Lung (tissue), 12 donors: ENCODE results near the gene ADAMTS14. TPM values are rescaled to one million over a fixed set of nuclear protein-coding genes. Genes with fewer than 3 reads are reported as not detected.
"Not testable (repeated sequence)": the region's sequence is repeated elsewhere in the genome, so short reads cannot be mapped to it uniquely, and the experiment has no call there.

Experiments
- ATAC-seq: fragments of 200-7000 bp; cut with Tn5 transposase; one replicate; pipeline ENCODE4 v1.9.1; 2020; ENCODE audit warnings: moderate number of reproducible peaks; ENCODE audit not compliant: insufficient read depth, low FRiP score
- DNase-seq, 3 donors: peaks; one replicate each; pipeline ENCODE4 v3.0.0-alpha.2; 2013 to 2017
- H3K27ac ChIP-seq, 2 donors: one replicate each; pipeline ENCODE4 v1.5.1; 2013; ENCODE audit warnings: mild to moderate bottlenecking in 2 of 2, moderate library complexity in 2 of 2, control low read depth in 1 of 2, inconsistent platforms in 1 of 2, low read depth in 1 of 2, low read length in 1 of 2
- H3K27me3 ChIP-seq, 3 donors: one replicate each; pipeline ENCODE4 v1.5.1; 2013; ENCODE audit warnings: low read length in 2 of 3; ENCODE audit not compliant: control insufficient read depth in 3 of 3, insufficient read depth in 3 of 3
- H3K36me3 ChIP-seq, 4 donors: one replicate each; pipeline ENCODE4 v1.5.1; 2013; ENCODE audit warnings: low read length in 4 of 4, mild to moderate bottlenecking in 1 of 4, moderate library complexity in 1 of 4; ENCODE audit not compliant: control insufficient read depth in 4 of 4, insufficient read depth in 4 of 4
- H3K4me1 ChIP-seq, 5 donors: one replicate each; pipeline ENCODE4 v1.5.1; 2013; ENCODE audit warnings: low read length in 5 of 5, mild to moderate bottlenecking in 2 of 5, moderate library complexity in 1 of 5; ENCODE audit not compliant: control insufficient read depth in 5 of 5, insufficient read depth in 5 of 5
- H3K4me3 ChIP-seq: one replicate; pipeline ENCODE4 v1.5.1; 2013; ENCODE audit warnings: mild to moderate bottlenecking, control low read depth, moderate library complexity
- H3K9ac ChIP-seq, 2 donors: one replicate each; pipeline ENCODE4 v1.5.1; 2013; ENCODE audit warnings: low read length in 2 of 2, control low read depth in 1 of 2; ENCODE audit not compliant: insufficient read depth in 1 of 2
- H3K9me3 ChIP-seq, 4 donors: one replicate each; pipeline ENCODE4 v1.5.1; 2013; ENCODE audit warnings: low read length in 3 of 4, mild to moderate bottlenecking in 1 of 4, moderate library complexity in 1 of 4; ENCODE audit not compliant: control insufficient read depth in 4 of 4, insufficient read depth in 3 of 4
- WGBS, 2 donors: extraction: QIAGEN DNeasy Blood & Tissue Kit; methylation state at CpG; one replicate each; pipeline ENCODE4 v1.1.7; 2013; 5-methylcytosine and 5-hydroxymethylcytosine counted together
- polyA plus RNA-seq, 2 donors: library from polyadenylated mRNA; stranded (reverse); fragments of 200-250 nt; gene quantifications; one replicate each; pipeline ENCODE4 v1.2.1, GENCODE V29; 2013
- total RNA-seq, 2 donors: library from RNA; depleted of rRNA in 1 of 2; stranded (reverse); fragments of >200 nt in 1 of 2; gene quantifications; one replicate each; pipeline ENCODE4 v1.2.1, GENCODE V29; 2014 to 2021
- TF ChIP-seq, protein P1 (sequence below): IDR thresholded peaks from 2 replicates; pipeline ENCODE4 v1.5.1; 2012; ENCODE audit warnings: mild to moderate bottlenecking; ENCODE audit errors: control extremely low read depth, extremely low read depth
- donor health status: control.
- donor health status: control.
- donor health status: Bipolar disorder and iron deficiency.
- donor health status: healthy.
- donor health status: DM: yes; HTN: yes; CAD: no.

ADAMTS14 gene
- total and polyA plus RNA-seq, 4 donors, result 0.47 to 3.9 (median 1.2) TPM

DNA sequence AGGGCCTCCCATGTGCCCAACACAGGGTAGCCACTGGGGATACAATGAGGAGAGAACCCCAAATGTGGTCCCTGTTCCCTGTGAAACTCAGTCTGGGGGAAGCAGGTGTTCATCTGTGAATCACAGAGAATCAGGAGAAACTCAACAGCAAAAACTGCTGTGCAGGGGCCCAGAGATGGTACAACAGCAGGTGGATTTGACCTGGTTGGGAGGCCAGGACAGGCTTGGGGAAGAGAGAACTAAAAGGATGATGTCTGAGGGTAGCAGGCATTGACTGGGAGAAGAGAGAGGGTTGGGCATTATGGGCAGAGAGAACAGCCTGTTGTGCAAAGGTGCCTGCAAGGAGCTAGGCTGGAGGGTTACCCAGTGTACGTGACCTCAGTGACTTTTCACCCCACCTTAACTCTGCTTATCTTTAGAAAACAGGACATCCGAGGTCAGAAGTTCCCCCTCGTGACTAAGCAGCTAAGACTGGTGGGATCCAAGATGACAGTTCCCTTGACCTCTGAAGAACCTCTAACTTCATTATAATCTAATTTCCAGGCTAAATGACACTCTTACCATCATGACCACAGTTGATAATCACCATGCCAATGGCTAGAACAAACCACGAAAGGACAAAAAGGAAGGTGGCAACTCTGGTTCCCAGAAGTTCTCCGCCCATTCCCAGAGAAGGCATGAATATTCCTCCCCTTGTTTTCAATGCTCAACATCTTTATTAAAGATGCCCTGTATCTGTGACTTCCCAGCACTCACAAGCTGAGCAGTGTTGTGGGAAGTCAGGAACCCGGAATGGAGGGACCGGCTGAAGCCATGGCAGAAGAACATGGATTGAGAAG lies 5.1 kb upstream of the ADAMTS14 start:
- TF ChIP-seq, protein P1, sequence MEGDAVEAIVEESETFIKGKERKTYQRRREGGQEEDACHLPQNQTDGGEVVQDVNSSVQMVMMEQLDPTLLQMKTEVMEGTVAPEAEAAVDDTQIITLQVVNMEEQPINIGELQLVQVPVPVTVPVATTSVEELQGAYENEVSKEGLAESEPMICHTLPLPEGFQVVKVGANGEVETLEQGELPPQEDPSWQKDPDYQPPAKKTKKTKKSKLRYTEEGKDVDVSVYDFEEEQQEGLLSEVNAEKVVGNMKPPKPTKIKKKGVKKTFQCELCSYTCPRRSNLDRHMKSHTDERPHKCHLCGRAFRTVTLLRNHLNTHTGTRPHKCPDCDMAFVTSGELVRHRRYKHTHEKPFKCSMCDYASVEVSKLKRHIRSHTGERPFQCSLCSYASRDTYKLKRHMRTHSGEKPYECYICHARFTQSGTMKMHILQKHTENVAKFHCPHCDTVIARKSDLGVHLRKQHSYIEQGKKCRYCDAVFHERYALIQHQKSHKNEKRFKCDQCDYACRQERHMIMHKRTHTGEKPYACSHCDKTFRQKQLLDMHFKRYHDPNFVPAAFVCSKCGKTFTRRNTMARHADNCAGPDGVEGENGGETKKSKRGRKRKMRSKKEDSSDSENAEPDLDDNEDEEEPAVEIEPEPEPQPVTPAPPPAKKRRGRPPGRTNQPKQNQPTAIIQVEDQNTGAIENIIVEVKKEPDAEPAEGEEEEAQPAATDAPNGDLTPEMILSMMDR, result no peak
- Histone ChIP-seq H3K27me3 (no peaks in the 10 kb centered on the region), H3K27ac (no peak overlapping the region), H3K36me3 (no peaks in the 10 kb centered on the region), H3K4me1 (peaks cover 0 to 34% (median 15%) of the 10 kb centered on the region in 5 donors), H3K9me3 (no peaks in the 10 kb centered on the region), H3K9ac (no peak overlapping the region), H3K4me3 (no peak overlapping the region)
- WGBS, 2 donors, result 51 to 73% methylated on average over 7 of the region's 7 CpGs
- ATAC-seq (no peak), DNase-seq (no peak)

DNA sequence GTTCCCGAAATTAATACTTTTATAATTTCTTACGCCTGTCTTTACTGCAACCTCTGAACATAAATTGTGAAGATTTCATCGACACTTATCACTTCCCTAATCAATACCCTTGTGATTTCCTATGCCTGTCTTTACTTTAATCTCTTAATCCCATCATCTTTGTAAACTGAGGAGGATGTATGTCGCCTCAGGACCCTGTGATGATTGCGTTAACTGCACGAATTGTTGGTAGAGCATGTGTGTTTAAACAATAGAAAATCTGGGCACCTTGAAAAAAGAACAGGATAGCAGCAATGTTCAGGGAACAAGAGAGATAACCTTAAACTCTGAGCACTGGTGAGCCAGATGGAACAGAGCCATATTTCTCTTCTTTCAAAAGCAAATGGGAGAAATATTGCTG lies 4.5 kb upstream of the ADAMTS14 start:
- not testable (repeated sequence) for H3K36me3 ChIP-seq, H3K27ac ChIP-seq, H3K9me3 ChIP-seq, DNase-seq, H3K4me3 ChIP-seq, ATAC-seq, H3K9ac ChIP-seq, H3K27me3 ChIP-seq
- WGBS, 2 donors, result 91 to 93% methylated on average over 6 of the region's 6 CpGs
- H3K4me1 ChIP-seq, result peaks cover 2 to 32% (median 9%) of the 10 kb centered on the region in 5 donors

DNA sequence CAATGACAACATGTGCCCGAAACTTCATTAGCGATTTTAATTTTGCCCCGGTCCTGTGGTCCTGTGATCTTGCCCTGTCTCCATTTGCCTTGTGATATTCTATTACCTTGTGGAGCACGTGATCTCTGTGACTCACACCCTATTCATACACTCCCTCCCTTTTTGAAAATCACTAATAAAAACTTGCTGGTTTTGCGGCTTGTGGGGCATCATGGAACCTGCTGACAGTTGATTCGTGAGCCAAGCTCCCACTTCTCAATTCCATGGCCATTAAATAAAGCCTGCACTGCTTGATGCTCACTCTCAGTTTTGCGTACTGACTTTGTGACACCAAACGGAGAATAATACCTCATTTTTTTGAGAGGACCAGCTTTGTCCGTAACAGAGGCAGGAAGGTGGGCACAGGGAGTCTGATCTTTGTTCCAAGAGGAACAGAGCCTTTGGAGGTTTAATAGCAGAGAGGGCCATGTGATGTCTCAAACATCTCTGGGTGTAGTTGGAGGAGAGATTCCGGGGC lies 3.8 kb upstream of the ADAMTS14 start:
- WGBS, 2 donors, result 93 to 94% methylated on average over 10 of the region's 10 CpGs
- H3K4me3 ChIP-seq, result no peak overlapping the region
- no peaks in the 10 kb centered on the region for H3K36me3 ChIP-seq
- no peak overlapping the region for H3K27ac ChIP-seq
- no peaks in the 10 kb centered on the region for H3K9me3 ChIP-seq
- no peak overlapping the region for H3K9ac ChIP-seq
- TF ChIP-seq, protein P1, result no peak
- H3K27me3 ChIP-seq, result no peaks in the 10 kb centered on the region
- ATAC-seq (no peak), DNase-seq (no peak)
- peaks cover 3 to 35% (median 7%) of the 10 kb centered on the region in 5 donors for H3K4me1 ChIP-seq

DNA sequence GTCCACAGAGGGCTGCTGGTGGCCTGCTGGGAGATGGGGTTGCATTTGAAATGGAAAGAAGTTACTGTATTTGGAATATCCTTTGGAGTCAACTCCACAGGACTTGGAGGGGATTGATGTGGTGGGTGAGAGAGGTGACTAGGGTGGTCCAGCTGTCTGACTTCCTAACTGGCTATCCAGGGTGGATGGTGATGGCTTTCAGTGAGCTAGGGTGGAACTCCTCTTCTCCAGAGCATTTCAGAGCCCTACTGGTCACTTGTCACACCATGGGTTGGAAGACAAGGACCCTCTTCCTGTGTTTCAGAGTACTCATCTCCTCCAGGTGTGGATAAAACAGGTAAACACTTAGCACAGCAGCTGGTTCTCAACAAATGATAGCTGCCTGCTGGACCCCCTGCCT lies 3.3 kb upstream of the ADAMTS14 start:
- TF ChIP-seq, protein P1, result no peak

More for the DNA sequence above, 3.3 kb upstream of the ADAMTS14 start:
- Histone ChIP-seq H3K4me3 (no peak overlapping the region), H3K9me3 (no peaks in the 10 kb centered on the region), H3K4me1 (peaks cover 3 to 39% (median 7%) of the 10 kb centered on the region in 5 donors), H3K9ac (no peak overlapping the region), H3K27ac (no peak overlapping the region), H3K27me3 (no peaks in the 10 kb centered on the region), H3K36me3 (no peaks in the 10 kb centered on the region)
- no peak for ATAC-seq
- no peak for DNase-seq
